Measurements from ENCODE around the gene CMSS1.

The CMSS1 gene

DNA sequence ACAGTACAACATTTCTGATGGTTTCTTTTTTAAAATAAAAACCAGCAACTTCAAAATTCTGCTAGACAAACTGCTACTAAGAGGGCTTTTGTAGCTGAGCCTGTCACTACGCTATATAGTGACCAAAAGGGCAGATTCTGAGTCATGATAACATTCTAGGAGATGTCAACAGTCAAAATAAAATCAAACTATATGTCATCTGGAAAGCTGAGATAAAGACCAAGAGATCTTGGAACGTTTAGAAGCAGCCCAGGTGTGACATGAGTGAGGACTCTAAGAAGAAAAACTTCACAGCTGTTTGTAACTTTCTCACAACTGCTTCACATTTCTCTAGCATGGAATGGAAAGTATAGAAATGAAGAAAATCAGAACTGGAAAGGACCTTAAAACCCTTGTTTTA is 212.0 kb downstream of the CMSS1 start:
- TF ChIP-seq, protein P1, sequence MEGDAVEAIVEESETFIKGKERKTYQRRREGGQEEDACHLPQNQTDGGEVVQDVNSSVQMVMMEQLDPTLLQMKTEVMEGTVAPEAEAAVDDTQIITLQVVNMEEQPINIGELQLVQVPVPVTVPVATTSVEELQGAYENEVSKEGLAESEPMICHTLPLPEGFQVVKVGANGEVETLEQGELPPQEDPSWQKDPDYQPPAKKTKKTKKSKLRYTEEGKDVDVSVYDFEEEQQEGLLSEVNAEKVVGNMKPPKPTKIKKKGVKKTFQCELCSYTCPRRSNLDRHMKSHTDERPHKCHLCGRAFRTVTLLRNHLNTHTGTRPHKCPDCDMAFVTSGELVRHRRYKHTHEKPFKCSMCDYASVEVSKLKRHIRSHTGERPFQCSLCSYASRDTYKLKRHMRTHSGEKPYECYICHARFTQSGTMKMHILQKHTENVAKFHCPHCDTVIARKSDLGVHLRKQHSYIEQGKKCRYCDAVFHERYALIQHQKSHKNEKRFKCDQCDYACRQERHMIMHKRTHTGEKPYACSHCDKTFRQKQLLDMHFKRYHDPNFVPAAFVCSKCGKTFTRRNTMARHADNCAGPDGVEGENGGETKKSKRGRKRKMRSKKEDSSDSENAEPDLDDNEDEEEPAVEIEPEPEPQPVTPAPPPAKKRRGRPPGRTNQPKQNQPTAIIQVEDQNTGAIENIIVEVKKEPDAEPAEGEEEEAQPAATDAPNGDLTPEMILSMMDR (IDR thresholded peaks at IDR 0.05; ENCODE audit: control extremely low read depth, extremely low read depth, low read depth, missing control alignments), result no peak
- CTCF ChIA-PET, result interaction anchor here (0.9 to 1.9 kb wide), 7 partner anchors 8 to 91 kb away, joined by 3 to 9 read pairs (median 5); no protein-coding TSS in a partner anchor
- DNase-seq (ENCODE audit: extremely low spot score), result peak; percentile 14
- POLR2A ChIA-PET, result no interaction called here

DNA sequence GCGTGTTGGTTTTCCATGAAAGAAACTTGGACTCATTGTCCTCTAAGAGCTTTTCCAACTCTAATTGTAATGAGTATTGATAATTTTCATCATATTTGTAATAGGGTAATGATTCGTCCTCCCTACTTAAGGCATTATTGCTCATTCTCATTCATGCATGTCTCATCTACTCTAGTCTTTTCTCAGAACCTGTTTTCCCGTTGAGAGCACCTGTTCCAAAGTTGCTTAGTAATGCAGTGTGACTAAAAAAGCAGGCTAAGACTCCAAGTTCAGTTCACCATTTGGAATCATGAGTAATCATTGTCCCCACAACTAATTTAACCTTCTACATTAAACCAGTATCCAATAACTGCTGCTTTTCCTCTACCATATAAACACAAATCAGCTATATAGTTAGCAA is 212.7 kb downstream of the CMSS1 start:
- no peak for DNase-seq (ENCODE audit: extremely low spot score)
- TF ChIP-seq, protein P1 (IDR thresholded peaks at IDR 0.05; ENCODE audit: control extremely low read depth, extremely low read depth, low read depth, missing control alignments), result no peak
- POLR2A ChIA-PET, result no interaction called here
- CTCF ChIA-PET, result interaction anchor here (1.0 to 1.9 kb wide), 4 partner anchors 9 to 47 kb away, joined by 3 to 9 read pairs (median 3); no protein-coding TSS in a partner anchor

DNA sequence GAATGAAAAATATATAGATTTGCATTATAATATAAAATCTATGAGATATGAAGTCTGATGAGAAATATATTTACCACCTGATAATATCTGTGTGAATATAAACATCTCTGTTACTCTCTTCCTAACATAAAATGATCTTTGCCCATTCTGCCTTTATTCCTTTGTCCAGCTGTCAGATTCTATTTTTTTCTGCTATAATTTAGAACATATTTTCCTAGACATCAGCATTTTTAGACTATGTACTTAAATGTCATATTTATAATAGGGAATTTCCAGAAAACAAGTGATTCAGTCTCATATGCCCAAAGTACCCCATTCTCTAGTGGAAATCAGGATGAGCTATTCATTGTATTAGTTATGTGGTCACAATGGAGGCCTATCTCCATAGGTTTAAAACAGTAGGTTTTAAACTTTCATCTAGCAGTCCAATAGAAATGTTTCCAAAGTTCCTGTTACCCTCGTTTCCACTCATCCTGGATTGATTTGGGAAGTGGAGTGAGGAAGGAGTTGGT is 213.3 kb downstream of the CMSS1 start:
- POLR2A ChIA-PET, result no interaction called here
- TF ChIP-seq, protein P1 (IDR thresholded peaks at IDR 0.05; ENCODE audit: control extremely low read depth, extremely low read depth, low read depth, missing control alignments), result no peak
- CTCF ChIA-PET, result interaction anchor here (1.0 kb wide), 1 partner anchor 48 kb away, joined by 3 read pairs; no protein-coding TSS in a partner anchor

DNA sequence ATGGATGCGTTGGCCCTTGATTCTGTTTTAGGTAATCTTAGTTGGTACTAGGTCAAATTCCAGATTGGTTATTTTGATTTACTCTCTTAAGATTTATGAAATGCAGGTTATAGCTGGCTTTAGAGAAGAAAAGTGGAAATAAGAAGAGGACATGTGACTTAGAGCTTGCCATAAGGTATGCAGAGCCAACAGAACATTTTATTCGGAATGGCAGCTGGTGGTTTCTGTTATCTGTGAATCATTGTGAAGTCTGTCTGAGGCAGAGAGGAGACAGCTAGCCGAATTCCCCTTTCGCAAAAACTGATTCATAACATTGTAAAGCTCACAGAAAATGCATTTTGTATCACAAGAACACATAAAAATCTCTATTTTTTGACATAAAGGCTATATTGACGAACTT is 214.6 kb downstream of the CMSS1 start:
- POLR2A ChIA-PET, result no interaction called here
- TF ChIP-seq, protein P1 (IDR thresholded peaks at IDR 0.05; ENCODE audit: control extremely low read depth, extremely low read depth, low read depth, missing control alignments), result no peak
- CTCF ChIA-PET, result interaction anchor here (0.8 to 1.0 kb wide), 3 partner anchors 11 to 17 kb away, joined by 3 to 4 read pairs (median 3); no protein-coding TSS in a partner anchor
- DNase-seq (ENCODE audit: extremely low spot score), result no peak

More for the DNA sequence above, 213.3 kb downstream of the CMSS1 start:
- DNase-seq (ENCODE audit: extremely low spot score), result no peak

DNA sequence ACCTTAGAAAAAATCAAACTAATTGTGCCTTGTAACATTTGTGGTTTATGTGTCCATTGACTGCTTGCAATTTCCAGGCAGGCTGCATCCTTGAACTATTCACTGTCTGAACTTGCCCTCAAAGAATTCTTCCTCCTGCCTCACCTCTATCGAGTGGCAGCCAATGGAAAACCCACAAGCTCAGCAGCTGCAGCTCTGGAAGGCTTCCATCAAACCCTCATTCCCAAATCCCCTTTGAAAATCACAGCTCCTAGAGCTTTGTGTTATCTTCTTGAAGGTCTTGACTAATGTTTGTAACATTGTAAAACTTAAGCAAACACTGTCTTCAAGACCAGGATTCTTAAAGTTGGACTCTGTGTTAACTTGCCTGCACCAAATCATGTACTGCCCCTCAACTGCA is 215.5 kb downstream of the CMSS1 start:
- CTCF ChIA-PET, result no interaction called here
- DNase-seq (ENCODE audit: extremely low spot score), result no peak
- POLR2A ChIA-PET, result no interaction called here
- TF ChIP-seq, protein P1 (IDR thresholded peaks at IDR 0.05; ENCODE audit: control extremely low read depth, extremely low read depth, low read depth, missing control alignments), result no peak

DNA sequence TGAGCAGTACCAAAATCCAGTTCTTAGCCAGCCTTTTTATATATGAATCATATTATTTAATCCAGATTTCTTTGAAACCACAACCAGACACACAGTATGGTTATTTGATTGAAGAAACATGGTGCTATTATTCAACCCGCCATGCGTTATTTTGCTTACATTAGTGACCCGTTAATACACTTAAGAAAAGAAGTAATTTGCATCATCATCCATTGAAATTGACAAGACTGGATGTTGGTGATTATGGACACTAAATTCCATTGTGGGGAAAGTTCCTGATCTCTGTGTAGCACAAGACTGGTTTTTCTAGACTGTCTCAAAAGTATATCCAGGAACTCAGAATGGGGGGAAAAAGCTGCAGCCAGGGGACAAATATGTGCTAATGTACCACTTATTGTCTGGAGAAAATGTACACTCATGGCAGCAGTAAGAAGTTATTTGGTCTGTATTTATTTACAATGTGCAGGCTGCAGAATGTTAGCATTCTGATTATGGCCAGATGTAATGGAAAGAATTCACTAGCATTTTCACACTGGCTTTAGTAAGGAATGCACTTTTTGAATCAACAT is 216.3 kb downstream of the CMSS1 start:
- DNase-seq (ENCODE audit: extremely low spot score), result no peak
- TF ChIP-seq, protein P1 (IDR thresholded peaks at IDR 0.05; ENCODE audit: control extremely low read depth, extremely low read depth, low read depth, missing control alignments), result no peak
- ChIA-PET CTCF (no interaction called here), POLR2A (no interaction called here)
